Embryonic facial prominence (tissue), 1 donor: Measurements from ENCODE around the gene APBA3.
"Not testable (repeated sequence)": the region's sequence is repeated elsewhere in the genome, so short reads cannot be mapped to it uniquely, and the experiment has no call there.

Experiments
- DNase-seq: peaks from one replicate; pipeline ENCODE4 v3.0.0-alpha.2; 2016; ENCODE audit errors: extremely low spot score

The APBA3 gene

GRCh38 chr19:3771000-3771905 lies 9.8 kb upstream of the APBA3 start:
- DNase-seq, result no peak

GRCh38 chr19:3770136-3770999 lies 8.9 kb upstream of the APBA3 start:
- DNase-seq, result no peak

- no peak for DNase-seq
Measured at GRCh38 chr19:3769494-3769893, 8.0 kb upstream of the APBA3 start.

GRCh38 chr19:3768748-3769099 lies 7.2 kb upstream of the APBA3 start:
- DNase-seq, result no peak

DNA sequence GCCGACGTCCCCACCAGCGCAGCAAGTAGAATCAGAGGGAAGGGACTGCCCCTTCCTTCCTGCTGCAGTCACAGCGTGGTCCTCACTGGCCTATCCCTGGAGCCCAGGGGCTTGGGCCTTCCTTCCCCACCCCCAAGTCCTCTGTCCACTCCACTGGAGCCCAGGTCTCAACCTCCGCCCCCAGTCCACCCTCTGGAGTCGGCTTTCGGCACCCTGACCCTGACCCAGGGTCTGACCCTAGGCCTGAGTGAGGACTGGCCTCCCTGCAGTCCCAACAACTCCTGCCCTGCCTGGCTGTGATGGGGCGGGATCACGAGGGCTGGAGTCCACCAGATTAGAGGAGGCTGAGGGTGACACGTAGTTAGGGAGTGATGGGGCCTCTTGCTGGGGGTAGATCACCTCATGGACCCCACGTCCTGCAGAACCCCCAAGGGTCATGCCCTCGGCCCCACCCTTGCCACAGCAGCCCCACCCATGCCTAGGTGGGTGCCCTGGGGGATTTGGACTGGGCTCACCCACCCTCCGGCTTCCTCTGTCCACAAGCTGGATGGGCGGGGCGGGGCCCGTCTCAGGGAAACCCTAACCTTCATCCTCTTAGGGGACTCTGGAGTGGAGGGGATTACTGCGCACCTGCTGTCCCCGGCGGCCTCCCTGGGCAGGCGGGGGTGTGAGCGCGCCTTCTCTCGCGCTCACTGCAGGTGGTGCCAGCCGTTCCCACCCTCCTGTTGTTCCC lies 6.7 kb upstream of the APBA3 start:
- no peak for DNase-seq

GRCh38 chr19:3767050-3767449 lies 5.6 kb upstream of the APBA3 start:
- no peak for DNase-seq

DNA sequence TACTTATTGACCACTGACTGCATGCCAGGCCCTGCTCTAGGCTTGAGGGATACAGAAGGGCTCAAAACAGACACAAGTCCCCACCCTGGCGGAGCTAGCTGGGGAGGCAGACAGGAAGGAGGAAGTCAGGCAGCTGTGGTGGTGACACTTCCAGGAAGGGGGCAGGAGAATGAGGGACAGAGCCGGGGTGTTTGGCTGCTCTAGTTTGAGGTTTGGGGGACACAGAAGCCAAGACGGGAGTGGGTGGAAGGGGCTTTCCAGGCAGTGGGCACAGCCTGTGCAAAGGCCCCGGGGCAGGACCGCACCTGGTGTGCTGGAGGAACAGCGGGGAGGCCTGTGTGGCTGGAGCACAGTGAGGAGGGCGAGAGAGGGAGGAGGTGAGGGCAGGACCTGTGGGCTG lies 5.0 kb upstream of the APBA3 start:
- no peak for DNase-seq

GRCh38 chr19:3765757-3766156 lies 4.3 kb upstream of the APBA3 start:
- not testable (repeated sequence) for DNase-seq

- no peak for DNase-seq
Measured at GRCh38 chr19:3765121-3765520, 3.6 kb upstream of the APBA3 start.

DNA sequence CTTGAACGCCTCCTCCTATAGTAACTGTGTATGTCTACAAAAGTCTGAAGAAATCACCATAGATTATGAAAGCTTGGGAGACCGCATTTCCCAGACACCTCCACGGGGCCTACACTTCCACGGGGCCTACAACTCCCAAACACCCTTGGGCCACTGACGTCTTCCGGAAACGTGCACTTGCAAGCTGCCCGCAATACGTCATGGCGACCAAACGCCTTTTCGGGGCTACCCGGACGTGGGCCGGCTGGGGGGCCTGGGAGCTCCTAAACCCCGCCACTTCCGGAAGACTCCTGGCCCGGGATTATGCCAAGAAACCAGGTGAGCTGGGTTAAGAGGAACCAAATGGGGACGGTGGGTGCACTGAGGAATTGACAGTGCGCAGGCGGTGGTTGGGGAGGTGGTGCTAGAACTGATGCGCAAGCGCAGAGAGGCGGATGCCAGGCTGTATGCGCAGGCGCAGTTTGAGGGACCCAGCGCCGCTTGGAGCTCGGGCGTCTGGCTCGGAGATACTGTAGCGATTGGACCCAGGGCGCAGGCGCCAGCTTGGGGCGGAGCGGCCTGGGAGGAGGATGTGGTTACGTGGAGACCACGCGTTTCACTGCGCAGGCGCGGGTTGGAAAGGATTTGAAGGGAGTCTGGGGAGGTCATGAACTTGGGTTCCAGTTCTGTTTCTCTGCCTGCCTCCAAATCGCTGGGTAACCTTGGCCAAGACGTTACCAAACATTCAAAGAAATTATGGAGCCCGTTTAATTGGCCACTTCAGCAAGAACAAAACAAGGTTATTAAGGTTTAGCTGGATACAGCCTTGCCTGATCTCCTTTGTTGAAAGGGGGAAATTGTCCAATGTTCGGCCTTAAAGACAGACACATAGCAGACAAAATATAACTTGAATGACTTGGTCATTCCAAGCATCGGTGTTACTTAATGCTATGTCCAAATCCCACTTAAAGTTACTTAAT lies 1.3 kb upstream of the APBA3 start, which contains the start of gene MRPL54:
MRPL54 (plus strand) TSS at position 182 of the 959 bp plus-strand sequence; CDS start at position 201, 19 bp downstream.
- DNase-seq, result peak; percentile 97

- no peak for DNase-seq
Measured at GRCh38 chr19:3762130-3762473, 610 bp upstream of the APBA3 start.

- DNase-seq, result no peak
Measured at GRCh38 chr19:3760871-3761361, 576 bp downstream of the APBA3 start.

DNA sequence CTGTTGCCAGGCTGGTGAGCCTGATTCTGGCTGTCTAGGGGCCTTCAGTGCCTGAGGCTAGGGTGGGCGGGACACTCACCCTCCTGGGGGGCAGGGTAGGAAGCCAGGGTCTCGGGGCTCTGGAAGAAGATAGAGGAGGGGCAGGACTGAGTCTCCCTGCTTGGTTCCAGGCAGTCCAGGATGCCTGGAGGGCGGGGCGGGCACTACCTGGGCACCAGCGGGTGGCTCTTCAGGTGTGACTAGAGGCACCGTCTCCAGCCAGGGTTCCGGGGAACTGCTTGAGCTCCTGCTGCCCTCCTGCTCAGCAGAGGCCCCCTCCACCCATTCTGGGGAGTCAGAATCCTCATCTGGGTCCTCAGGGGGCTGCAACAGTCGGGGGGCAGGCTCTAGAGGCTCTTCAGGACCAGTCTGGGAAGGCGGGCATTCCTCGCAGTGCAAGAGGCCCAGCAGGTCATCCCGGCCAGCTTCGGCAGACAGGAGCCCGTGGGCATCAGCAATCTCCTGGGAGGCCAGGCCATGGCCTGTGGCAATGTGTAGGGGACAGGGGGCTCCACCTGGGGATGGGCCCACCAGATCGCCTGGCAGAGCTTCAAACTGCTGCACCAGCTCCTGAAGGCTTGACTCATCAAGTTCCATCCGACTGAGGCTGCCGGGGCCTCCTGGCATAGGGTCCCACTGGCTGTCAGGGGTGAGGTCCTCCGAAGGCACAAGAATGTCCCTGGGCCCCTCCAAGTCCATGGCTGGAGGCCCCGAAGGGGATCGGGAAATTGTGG lies 1.8 kb downstream of the APBA3 start:
- no peak for DNase-seq

DNA sequence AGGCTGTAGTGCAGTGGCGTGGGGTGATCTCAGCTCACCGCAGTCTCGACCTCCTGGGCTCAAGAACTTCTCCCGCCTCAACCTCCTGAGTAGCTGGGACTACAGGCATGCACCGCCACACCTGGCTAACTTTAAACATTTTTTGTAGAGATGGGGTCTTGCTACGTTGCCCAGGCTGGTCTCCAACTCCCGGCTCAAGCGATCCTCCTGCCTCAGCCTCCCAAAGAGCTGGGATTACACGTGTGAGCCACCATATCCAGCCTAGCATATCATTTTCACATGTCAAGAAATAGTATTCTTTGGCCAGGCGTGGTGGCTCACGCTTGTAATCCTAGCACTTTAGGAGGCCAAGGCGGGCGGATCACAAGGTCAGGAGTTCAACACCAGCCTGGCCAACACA lies 3.2 kb downstream of the APBA3 start:
- DNase-seq, result not testable (repeated sequence)

DNA sequence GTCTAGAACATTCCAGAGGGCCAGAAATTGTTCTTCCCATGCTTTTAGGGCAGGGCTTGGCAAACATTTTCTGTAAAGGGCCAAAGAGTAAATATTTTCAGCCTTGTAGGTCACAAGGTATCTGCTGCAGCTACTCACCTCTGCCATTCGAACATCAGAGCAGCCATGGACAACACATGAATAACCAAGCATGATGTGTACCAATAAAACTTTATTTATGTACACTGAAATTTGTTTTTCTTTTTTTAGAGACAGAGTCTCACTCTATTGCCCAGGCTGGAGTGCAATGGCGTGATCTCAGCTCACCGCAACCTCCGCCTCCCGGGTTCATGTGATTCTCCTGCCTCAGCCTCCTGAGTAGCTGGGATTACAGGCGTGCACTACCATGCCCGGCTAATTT lies 3.8 kb downstream of the APBA3 start:
- DNase-seq, result not testable (repeated sequence)

- no peak for DNase-seq
Measured at GRCh38 chr19:3753631-3754410, 7.7 kb downstream of the APBA3 start.

GRCh38 chr19:3752492-3752891 lies 9.0 kb downstream of the APBA3 start:
- no peak for DNase-seq

DNA sequence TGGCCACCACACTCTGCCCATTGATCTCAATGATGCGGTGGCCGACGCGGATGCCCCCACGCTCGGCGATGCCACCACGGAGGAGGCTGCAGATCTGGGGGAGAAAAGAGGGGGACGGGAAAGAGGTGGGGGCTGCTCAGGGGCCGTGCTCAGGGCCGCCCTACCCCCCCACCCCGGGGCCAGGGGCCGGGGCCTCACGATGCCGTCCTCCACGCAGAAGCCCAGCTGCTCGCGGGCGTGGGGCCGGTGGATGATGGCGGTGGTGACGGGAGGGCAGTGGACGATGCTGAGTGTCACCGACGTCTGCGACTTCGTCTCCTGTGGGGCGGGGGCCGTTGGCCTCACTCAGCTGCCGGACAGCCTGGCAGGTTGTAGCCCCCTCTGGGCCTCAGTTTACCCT lies 10.3 kb downstream of the APBA3 start:
- no peak for DNase-seq

- DNase-seq, result no peak
Measured at GRCh38 chr19:3750211-3750610, 11.3 kb downstream of the APBA3 start.
